ENCODE data around the gene FUT8.

DNA sequence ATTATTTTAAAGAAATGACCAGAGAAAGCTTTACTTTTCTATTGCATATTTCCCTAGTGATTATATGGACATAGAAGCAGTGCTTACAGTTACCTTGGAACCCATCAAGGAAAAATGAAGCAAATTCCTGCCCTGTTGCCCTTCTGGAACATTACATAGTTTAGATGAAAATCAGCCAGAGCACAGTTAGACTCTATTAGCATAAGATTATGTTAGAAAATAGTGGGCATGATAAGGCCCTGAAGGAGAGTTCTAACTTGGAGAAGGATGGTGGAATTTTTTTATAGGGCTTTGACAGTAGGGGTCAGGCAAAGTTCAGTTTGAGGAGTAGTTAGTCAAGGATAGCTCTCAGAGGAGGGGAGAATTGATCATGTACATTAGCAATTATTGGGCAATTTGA lies 74.3 kb downstream of the FUT8 start:
- TF ChIP-seq POLR2A (IDR thresholded peaks at IDR 0.05; ENCODE audit: control extremely low read depth in 1 of 2, low read depth in 2 of 2, low read length in 2 of 2), result no peak
- TF ChIP-seq, protein P1, sequence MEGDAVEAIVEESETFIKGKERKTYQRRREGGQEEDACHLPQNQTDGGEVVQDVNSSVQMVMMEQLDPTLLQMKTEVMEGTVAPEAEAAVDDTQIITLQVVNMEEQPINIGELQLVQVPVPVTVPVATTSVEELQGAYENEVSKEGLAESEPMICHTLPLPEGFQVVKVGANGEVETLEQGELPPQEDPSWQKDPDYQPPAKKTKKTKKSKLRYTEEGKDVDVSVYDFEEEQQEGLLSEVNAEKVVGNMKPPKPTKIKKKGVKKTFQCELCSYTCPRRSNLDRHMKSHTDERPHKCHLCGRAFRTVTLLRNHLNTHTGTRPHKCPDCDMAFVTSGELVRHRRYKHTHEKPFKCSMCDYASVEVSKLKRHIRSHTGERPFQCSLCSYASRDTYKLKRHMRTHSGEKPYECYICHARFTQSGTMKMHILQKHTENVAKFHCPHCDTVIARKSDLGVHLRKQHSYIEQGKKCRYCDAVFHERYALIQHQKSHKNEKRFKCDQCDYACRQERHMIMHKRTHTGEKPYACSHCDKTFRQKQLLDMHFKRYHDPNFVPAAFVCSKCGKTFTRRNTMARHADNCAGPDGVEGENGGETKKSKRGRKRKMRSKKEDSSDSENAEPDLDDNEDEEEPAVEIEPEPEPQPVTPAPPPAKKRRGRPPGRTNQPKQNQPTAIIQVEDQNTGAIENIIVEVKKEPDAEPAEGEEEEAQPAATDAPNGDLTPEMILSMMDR (IDR thresholded peaks at IDR 0.05; ENCODE audit: control extremely low read depth in 1 of 3, insufficient read depth in 1 of 3, low read depth in 1 of 3, low read length in 3 of 3), result no peak
- no peak for TF ChIP-seq SIN3A (conservative IDR thresholded peaks at IDR 0.05 in 1 of 2, IDR thresholded peaks at IDR 0.05 in 1 of 2; ENCODE audit: low read depth in 1 of 2, low read length in 2 of 2)
- TF ChIP-seq POLR2AphosphoS5 (IDR thresholded peaks at IDR 0.05; ENCODE audit: low read depth, low read length), result no peak

All from H1 (cell line).